ENCODE data around the gene APOL5.

Gene APOL5

GRCh38 chr22:35726933-35727332 is 9.3 kb downstream of the APOL5 start:
- no peak overlapping the region for H3K4me3 ChIP-seq (IDR thresholded peaks at IDR 0.05; ENCODE audit: insufficient read depth, low read depth, low read length)
- H3K27me3 ChIP-seq (ENCODE audit: insufficient read depth, low read depth), result no peaks in the 10 kb centered on the region
- no peaks in the 10 kb centered on the region for H3K79me2 ChIP-seq (ENCODE audit: insufficient read depth, low read depth)
- H4K20me1 ChIP-seq (ENCODE audit: insufficient read depth), result no peaks in the 10 kb centered on the region
- H3K4me1 ChIP-seq (ENCODE audit: low read depth, poor library complexity, severe bottlenecking), result no peaks in the 10 kb centered on the region
- H3K36me3 ChIP-seq (ENCODE audit: insufficient read depth), result no peaks in the 10 kb centered on the region
- H2AFZ ChIP-seq (ENCODE audit: low read depth), result no peak overlapping the region
- no peak overlapping the region for H3K27ac ChIP-seq
- no peak overlapping the region for H3K4me2 ChIP-seq
- no peak overlapping the region for H3K9ac ChIP-seq
- TF ChIP-seq, protein P1, sequence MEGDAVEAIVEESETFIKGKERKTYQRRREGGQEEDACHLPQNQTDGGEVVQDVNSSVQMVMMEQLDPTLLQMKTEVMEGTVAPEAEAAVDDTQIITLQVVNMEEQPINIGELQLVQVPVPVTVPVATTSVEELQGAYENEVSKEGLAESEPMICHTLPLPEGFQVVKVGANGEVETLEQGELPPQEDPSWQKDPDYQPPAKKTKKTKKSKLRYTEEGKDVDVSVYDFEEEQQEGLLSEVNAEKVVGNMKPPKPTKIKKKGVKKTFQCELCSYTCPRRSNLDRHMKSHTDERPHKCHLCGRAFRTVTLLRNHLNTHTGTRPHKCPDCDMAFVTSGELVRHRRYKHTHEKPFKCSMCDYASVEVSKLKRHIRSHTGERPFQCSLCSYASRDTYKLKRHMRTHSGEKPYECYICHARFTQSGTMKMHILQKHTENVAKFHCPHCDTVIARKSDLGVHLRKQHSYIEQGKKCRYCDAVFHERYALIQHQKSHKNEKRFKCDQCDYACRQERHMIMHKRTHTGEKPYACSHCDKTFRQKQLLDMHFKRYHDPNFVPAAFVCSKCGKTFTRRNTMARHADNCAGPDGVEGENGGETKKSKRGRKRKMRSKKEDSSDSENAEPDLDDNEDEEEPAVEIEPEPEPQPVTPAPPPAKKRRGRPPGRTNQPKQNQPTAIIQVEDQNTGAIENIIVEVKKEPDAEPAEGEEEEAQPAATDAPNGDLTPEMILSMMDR (conservative IDR thresholded peaks at IDR 0.05; ENCODE audit: low read depth, low read length), result no peak

DNA sequence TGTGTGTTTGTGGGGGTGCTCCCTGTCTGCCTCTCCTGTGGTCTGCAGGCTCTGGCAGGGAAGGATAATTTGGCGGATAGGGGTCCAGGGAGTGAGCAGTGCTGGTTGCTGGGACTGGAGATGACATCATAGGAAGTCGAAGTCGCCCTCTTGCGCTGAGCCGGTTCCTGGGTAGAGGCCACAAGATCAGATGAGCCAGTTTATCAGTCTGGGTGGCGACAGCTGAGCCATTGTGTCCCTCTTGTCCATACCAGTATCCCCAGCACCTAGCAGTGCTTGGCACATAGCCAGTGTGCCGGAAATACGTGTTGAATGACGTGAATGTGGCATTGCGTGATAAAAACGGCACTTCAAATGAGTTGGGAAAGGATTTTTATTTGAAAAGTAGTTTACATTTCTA is 9.8 kb downstream of the APOL5 start:
- H3K4me3 ChIP-seq (IDR thresholded peaks at IDR 0.05; ENCODE audit: insufficient read depth, low read depth, low read length), result no peak overlapping the region
- H3K27ac ChIP-seq, result no peak overlapping the region
- H2AFZ ChIP-seq (ENCODE audit: low read depth), result no peak overlapping the region
- no peak overlapping the region for H3K9ac ChIP-seq
- H3K4me2 ChIP-seq, result no peak overlapping the region
- no peaks in the 10 kb centered on the region for H3K27me3 ChIP-seq (ENCODE audit: insufficient read depth, low read depth)
- no peaks in the 10 kb centered on the region for H3K36me3 ChIP-seq (ENCODE audit: insufficient read depth)
- H3K79me2 ChIP-seq (ENCODE audit: insufficient read depth, low read depth), result no peaks in the 10 kb centered on the region
- no peaks in the 10 kb centered on the region for H4K20me1 ChIP-seq (ENCODE audit: insufficient read depth)
- TF ChIP-seq, protein P1 (conservative IDR thresholded peaks at IDR 0.05; ENCODE audit: low read depth, low read length), result no peak
- no peaks in the 10 kb centered on the region for H3K4me1 ChIP-seq (ENCODE audit: low read depth, poor library complexity, severe bottlenecking)

DNA sequence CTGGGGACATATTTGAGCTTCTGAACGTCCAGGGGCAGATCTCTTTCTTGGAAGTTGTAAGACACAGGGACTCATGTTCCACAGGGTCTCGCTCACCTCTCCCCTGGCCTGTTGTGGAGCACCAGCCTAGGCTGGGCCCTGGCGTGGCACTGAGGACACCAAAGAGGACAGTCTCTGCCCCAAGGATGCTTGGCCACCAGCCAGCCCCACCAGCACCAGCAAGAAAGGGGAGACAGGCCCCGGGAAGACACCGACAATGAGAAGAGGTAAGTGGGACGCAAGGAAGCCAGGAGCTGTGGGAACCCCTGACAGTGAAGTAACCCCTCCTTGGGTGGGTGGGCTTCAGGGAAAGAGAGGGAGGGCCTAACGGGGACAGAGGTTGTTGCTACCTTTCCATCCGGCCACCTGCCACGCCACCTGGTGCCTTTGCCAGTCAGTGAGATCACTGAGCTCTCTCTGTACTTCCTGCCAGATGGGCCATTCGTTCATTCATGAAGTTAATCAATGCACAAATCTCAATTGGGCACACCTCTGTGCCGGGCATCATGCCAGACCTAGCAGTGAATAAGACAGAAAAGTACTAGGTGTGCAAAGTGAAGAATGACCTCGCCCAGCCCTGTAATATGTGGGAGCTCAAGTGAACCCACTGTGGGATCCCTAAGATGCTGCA is 11.1 kb downstream of the APOL5 start:
- Histone ChIP-seq H3K79me2 (ENCODE audit: insufficient read depth, low read depth) (no peaks in the 10 kb centered on the region), H3K4me3 (IDR thresholded peaks at IDR 0.05; ENCODE audit: insufficient read depth, low read depth, low read length) (no peak overlapping the region), H3K36me3 (ENCODE audit: insufficient read depth) (no peaks in the 10 kb centered on the region), H3K4me2 (no peak overlapping the region), H3K27me3 (ENCODE audit: insufficient read depth, low read depth) (no peaks in the 10 kb centered on the region), H3K4me1 (ENCODE audit: low read depth, poor library complexity, severe bottlenecking) (no peaks in the 10 kb centered on the region), H3K27ac (no peak overlapping the region), H2AFZ (ENCODE audit: low read depth) (no peak overlapping the region), H3K9ac (no peak overlapping the region), H4K20me1 (ENCODE audit: insufficient read depth) (no peaks in the 10 kb centered on the region)
- TF ChIP-seq, protein P1 (conservative IDR thresholded peaks at IDR 0.05; ENCODE audit: low read depth, low read length), result no peak

- Histone ChIP-seq H3K4me3 (IDR thresholded peaks at IDR 0.05; ENCODE audit: insufficient read depth, low read depth, low read length) (no peak overlapping the region), H3K79me2 (ENCODE audit: insufficient read depth, low read depth) (no peaks in the 10 kb centered on the region), H3K4me2 (no peak overlapping the region), H4K20me1 (ENCODE audit: insufficient read depth) (no peaks in the 10 kb centered on the region), H3K27me3 (ENCODE audit: insufficient read depth, low read depth) (no peaks in the 10 kb centered on the region), H3K9ac (no peak overlapping the region), H3K4me1 (ENCODE audit: low read depth, poor library complexity, severe bottlenecking) (no peaks in the 10 kb centered on the region), H3K36me3 (ENCODE audit: insufficient read depth) (no peaks in the 10 kb centered on the region), H2AFZ (ENCODE audit: low read depth) (no peak overlapping the region), H3K27ac (no peak overlapping the region)
- TF ChIP-seq, protein P1 (conservative IDR thresholded peaks at IDR 0.05; ENCODE audit: low read depth, low read length), result no peak
Observed at GRCh38 chr22:35729309-35729698, 11.6 kb downstream of the APOL5 start.

All from KMS-11 (cell line).